K562 (cell line): Measurements from ENCODE around the gene RGS9BP. TPM values are rescaled to one million over a fixed set of nuclear protein-coding genes. Genes with fewer than 3 reads are reported as not detected.

Experiments
- BDP1 ChIP-seq: IDR thresholded peaks from 3 replicates; pipeline ENCODE4 v1.6.1; 2011; ENCODE audit not compliant: insufficient read length, insufficient read depth
- CCAR2 ChIP-seq: fragments of 200-400 bp; formaldehyde crosslinking; IDR thresholded peaks from 2 replicates; pipeline ENCODE4 v1.6.1; 2017; ENCODE audit warnings: mild to moderate bottlenecking, low read depth, low read length
- FOXK1 ChIP-seq: sonication (generic); formaldehyde crosslinking; IDR thresholded peaks from 2 replicates; pipeline ENCODE4 v1.8.0; 2022; ENCODE audit warnings: missing genetic modification reagents, mild to moderate bottlenecking, borderline replicate concordance
- FOXM1 ChIP-seq, 2 experiments: fragments of 450-650 bp in 1 of 2; sonication (generic) in 1 of 2; formaldehyde crosslinking in 1 of 2; IDR thresholded peaks; 2 replicates each; pipeline versions ENCODE4 v1.6.1 to v1.9.0; 2017 to 2022; ENCODE audit warnings: low read depth in 2 of 2, mild to moderate bottlenecking in 2 of 2, missing genetic modification reagents in 1 of 2, moderate library complexity in 1 of 2
- KDM1A ChIP-seq, 2 experiments: fragments of 450-650 bp; IDR thresholded peaks; 2 replicates each; pipeline ENCODE4 v1.6.1; 2016; ENCODE audit warnings: mild to moderate bottlenecking in 2 of 2
- LARP7 ChIP-seq: fragments of 450-650 bp; IDR thresholded peaks from 2 replicates; pipeline ENCODE4 v1.6.1; 2016
- MGA ChIP-seq: fragments of 450-650 bp; IDR thresholded peaks from 2 replicates; pipeline ENCODE4 v1.6.1; 2016; ENCODE audit warnings: mild to moderate bottlenecking, moderate library complexity
- MTA3 ChIP-seq: fragments of 450-650 bp; formaldehyde crosslinking; IDR thresholded peaks from 2 replicates; pipeline ENCODE4 v1.6.1; 2017; ENCODE audit warnings: mild to moderate bottlenecking, borderline replicate concordance
- PRPF4 ChIP-seq: fragments of 200-400 bp; formaldehyde crosslinking; IDR thresholded peaks from one replicate; pipeline ENCODE4 v1.6.1; 2017; ENCODE audit warnings: low read length, low read depth, mild to moderate bottlenecking; ENCODE audit not compliant: insufficient read depth, poor library complexity, severe bottlenecking
- RBM15 ChIP-seq: fragments of 200-400 bp; formaldehyde crosslinking; IDR thresholded peaks from 2 replicates; pipeline ENCODE4 v1.6.1; 2018; ENCODE audit warnings: mild to moderate bottlenecking, low read length, moderate library complexity; ENCODE audit not compliant: insufficient read depth
- SRSF1 ChIP-seq: fragments of 200-400 bp; formaldehyde crosslinking; IDR thresholded peaks from 2 replicates; pipeline ENCODE4 v1.6.1; 2017; ENCODE audit warnings: mild to moderate bottlenecking, low read depth, low read length, moderate library complexity
- TFAP4 ChIP-seq: sonication (generic); formaldehyde crosslinking; IDR thresholded peaks from 2 replicates; pipeline ENCODE4 v1.8.0; 2022; ENCODE audit warnings: missing genetic modification reagents, mild to moderate bottlenecking, moderate library complexity, borderline replicate concordance
- ZNF830 ChIP-seq: fragments of 250-450 bp; sonication (Bioruptor Pico); IDR thresholded peaks from 2 replicates; pipeline ENCODE4 v1.5.0; 2021; ENCODE audit warnings: mild to moderate bottlenecking
- polyA plus RNA-seq, 8 experiments: library from polyadenylated mRNA; depleted of rRNA in 4 of 8; stranded (reverse) in 5 of 8; unstranded in 3 of 8; fragments of >200 nt; fragmentation: Nextera tagmentation in 2 of 8; fragmentation: Illumina TruSeq in 1 of 8; extraction: Ambion mirVana in 2 of 8; extraction: Trizol in 1 of 8; gene quantifications; 2 replicates each; pipeline versions ENCODE4 v1.2.1 to v1.2.3, GENCODE V29; 2011 to 2014; ENCODE audit warnings: inconsistent platforms in 1 of 8, missing spikeins in 1 of 8
- total RNA-seq, 7 experiments: library from RNA; depleted of rRNA in 6 of 7; stranded (reverse); fragments of >200 nt in 6 of 7; fragmentation: Illumina TruSeq in 2 of 7; extraction: Trizol in 2 of 7; gene quantifications; 2 replicates each; pipeline versions ENCODE4 v1.2.1 to v1.2.3, GENCODE V29; 2011 to 2021; ENCODE audit warnings: low replicate concordance in 1 of 7

The RGS9BP gene
- total and polyA plus RNA-seq, 9 of the 15 experiments (the other 6 are each of a cell fraction or from before 2014, with no cell fraction given), result 0.03 to 1.3 (median 0.49) TPM

- TF ChIP-seq FOXM1 (IDR thresholded peaks at IDR 0.05; ENCODE audit: low read depth), result no peak
- TF ChIP-seq FOXM1 (CRISPR knock-in tag; IDR thresholded peaks at IDR 0.05; ENCODE audit: low read depth), result no peak
- TF ChIP-seq RBM15, result no peak
- TF ChIP-seq SRSF1, result no peak
- no peak for TF ChIP-seq CCAR2
- TF ChIP-seq TFAP4 (CRISPR knock-in tag), result peak; percentile 90; the same call in 1 of the 2 replicates
- TF ChIP-seq FOXK1 (CRISPR knock-in tag), result no peak
- no peak for TF ChIP-seq LARP7
- TF ChIP-seq BDP1, result no peak
- TF ChIP-seq PRPF4, result no peak
- TF ChIP-seq MGA, result peak; percentile 81
- TF ChIP-seq MTA3, result peak; percentile 67; the same call in 1 of the 2 replicates
- no peak for TF ChIP-seq KDM1A (IDR thresholded peaks at IDR 0.05)
- TF ChIP-seq ZNF830, result no peak
Observed at GRCh38 chr19:32674931-32675719, 523 bp upstream of the RGS9BP start, which contains the start of gene ANKRD27 (continued).
